ENCODE measurements around the gene TENT4B. TPM values are rescaled to one million over a fixed set of nuclear protein-coding genes. Genes with fewer than 3 reads are reported as not detected.

TENT4B gene
- total RNA-seq, 3 donors from 2014 or later: 13.4 to 16.4 (median 13.6) TPM

GRCh38 chr16:50247123-50247905 is 94.2 kb downstream of the TENT4B start:
- H3K9me3 ChIP-seq: no peaks in the 10 kb centered on the region
- H3K27me3 ChIP-seq: no peaks in the 10 kb centered on the region
- no peak overlapping the region for H3K4me3 ChIP-seq
- H3K36me3 ChIP-seq: no peaks in the 10 kb centered on the region
- no peaks in the 10 kb centered on the region for H3K4me1 ChIP-seq
- H3K27ac ChIP-seq: no peak overlapping the region
- intact Hi-C loops (cut with DNase I; ENCODE audit: low total_unique reads): no loop called here
- peak in 1 of 2 donors; percentile 16 for DNase-seq (ENCODE audit: low spot score in 2 of 2)
- no peak for TF ChIP-seq POLR2A (IDR thresholded peaks at IDR 0.05)
- TF ChIP-seq POLR2AphosphoS5 (IDR thresholded peaks at IDR 0.05): no peak
- TF ChIP-seq, protein P1, sequence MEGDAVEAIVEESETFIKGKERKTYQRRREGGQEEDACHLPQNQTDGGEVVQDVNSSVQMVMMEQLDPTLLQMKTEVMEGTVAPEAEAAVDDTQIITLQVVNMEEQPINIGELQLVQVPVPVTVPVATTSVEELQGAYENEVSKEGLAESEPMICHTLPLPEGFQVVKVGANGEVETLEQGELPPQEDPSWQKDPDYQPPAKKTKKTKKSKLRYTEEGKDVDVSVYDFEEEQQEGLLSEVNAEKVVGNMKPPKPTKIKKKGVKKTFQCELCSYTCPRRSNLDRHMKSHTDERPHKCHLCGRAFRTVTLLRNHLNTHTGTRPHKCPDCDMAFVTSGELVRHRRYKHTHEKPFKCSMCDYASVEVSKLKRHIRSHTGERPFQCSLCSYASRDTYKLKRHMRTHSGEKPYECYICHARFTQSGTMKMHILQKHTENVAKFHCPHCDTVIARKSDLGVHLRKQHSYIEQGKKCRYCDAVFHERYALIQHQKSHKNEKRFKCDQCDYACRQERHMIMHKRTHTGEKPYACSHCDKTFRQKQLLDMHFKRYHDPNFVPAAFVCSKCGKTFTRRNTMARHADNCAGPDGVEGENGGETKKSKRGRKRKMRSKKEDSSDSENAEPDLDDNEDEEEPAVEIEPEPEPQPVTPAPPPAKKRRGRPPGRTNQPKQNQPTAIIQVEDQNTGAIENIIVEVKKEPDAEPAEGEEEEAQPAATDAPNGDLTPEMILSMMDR (IDR thresholded peaks at IDR 0.05): no peak

GRCh38 chr16:50247906-50248608 is 95.0 kb downstream of the TENT4B start:
- H3K27ac ChIP-seq: no peak overlapping the region
- no peaks in the 10 kb centered on the region for H3K4me1 ChIP-seq
- no peaks in the 10 kb centered on the region for H3K27me3 ChIP-seq
- intact Hi-C loops (cut with DNase I; ENCODE audit: low total_unique reads): no loop called here
- TF ChIP-seq POLR2AphosphoS5 (IDR thresholded peaks at IDR 0.05): no peak
- TF ChIP-seq, protein P1 (IDR thresholded peaks at IDR 0.05): no peak
- TF ChIP-seq POLR2A (IDR thresholded peaks at IDR 0.05): no peak
- H3K9me3 ChIP-seq: no peaks in the 10 kb centered on the region
- H3K4me3 ChIP-seq: no peak overlapping the region
- H3K36me3 ChIP-seq: no peaks in the 10 kb centered on the region
- peak in 1 of 2 donors; percentile 12 for DNase-seq (ENCODE audit: low spot score in 2 of 2)

- peak in 1 of 2 donors; percentile 9 for DNase-seq (ENCODE audit: low spot score in 2 of 2)
- Histone ChIP-seq H3K27ac (no peak overlapping the region), H3K27me3 (no peaks in the 10 kb centered on the region), H3K9me3 (no peaks in the 10 kb centered on the region), H3K4me1 (no peaks in the 10 kb centered on the region), H3K4me3 (no peak overlapping the region), H3K36me3 (no peaks in the 10 kb centered on the region)
- no peak for TF ChIP-seq POLR2AphosphoS5 (IDR thresholded peaks at IDR 0.05)
- TF ChIP-seq POLR2A (IDR thresholded peaks at IDR 0.05): no peak
- TF ChIP-seq, protein P1 (IDR thresholded peaks at IDR 0.05): no peak
- intact Hi-C loops (cut with DNase I; ENCODE audit: low total_unique reads): no loop called here
These were observed 95.7 kb downstream of the TENT4B start for GRCh38 chr16:50248845-50249244.

DNA sequence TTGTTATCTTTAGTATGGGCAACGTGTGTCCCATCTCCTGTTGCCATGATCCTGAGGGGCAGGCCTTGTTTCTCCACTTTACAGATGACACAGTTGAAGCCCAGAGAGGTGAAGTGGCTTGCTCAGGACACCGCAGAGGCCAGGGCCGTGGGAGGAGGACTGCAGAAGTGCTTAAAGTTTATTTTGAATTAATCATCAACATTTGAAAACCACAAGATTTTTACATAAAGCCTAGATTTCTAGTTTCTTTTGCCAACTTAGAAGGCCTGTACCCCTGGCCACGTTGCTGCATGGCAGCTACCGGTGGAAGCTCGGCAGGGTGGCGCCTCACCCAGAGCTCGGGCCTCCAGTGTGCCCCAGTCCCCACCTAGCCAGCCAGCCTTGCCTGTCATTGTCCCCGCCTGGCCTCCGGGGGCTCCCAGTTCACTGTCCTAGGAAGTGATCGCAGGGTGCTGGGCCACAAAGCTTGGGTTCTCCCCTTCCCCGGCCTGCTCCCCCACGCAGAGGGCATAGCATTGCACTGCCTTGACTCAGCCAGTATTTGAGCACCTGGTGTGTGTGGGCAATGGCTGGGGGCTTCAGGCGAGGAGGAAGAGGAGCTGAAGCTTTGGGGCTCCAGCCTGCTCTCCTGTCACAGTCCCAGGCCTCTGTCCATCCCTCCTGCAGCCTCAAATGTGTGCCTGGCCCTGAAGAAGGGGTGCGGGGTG is 98.4 kb downstream of the TENT4B start:
- Histone ChIP-seq H3K9me3 (no peaks in the 10 kb centered on the region), H3K36me3 (no peaks in the 10 kb centered on the region), H3K27ac (no peak overlapping the region), H3K4me3 (no peak overlapping the region), H3K27me3 (no peaks in the 10 kb centered on the region), H3K4me1 (no peaks in the 10 kb centered on the region)
- intact Hi-C loops (cut with DNase I; ENCODE audit: low total_unique reads): no loop called here
- TF ChIP-seq POLR2AphosphoS5 (IDR thresholded peaks at IDR 0.05): no peak
- TF ChIP-seq, protein P1 (IDR thresholded peaks at IDR 0.05): no peak
- TF ChIP-seq POLR2A (IDR thresholded peaks at IDR 0.05): no peak
- DNase-seq (ENCODE audit: low spot score in 2 of 2): no peak

Measured in breast epithelium (tissue), 4 donors.